Activated CD4-positive, CD25-positive, alpha-beta regulatory T cell treated with anti-CD3 and anti-CD28 coated beads, Interleukin-2, amount 50 U/mL, for 24 hours (primary cell): ENCODE measurements around the gene USP1.

Experiments used
- ATAC-seq, 2 donors: fragments of 150-1000 bp; cut with Tn5 transposase; one replicate each; pipeline ENCODE4 v1.10.0; 2021; ENCODE audit warnings: mild to moderate bottlenecking in 1 of 2, moderate library complexity in 1 of 2

Gene USP1

DNA sequence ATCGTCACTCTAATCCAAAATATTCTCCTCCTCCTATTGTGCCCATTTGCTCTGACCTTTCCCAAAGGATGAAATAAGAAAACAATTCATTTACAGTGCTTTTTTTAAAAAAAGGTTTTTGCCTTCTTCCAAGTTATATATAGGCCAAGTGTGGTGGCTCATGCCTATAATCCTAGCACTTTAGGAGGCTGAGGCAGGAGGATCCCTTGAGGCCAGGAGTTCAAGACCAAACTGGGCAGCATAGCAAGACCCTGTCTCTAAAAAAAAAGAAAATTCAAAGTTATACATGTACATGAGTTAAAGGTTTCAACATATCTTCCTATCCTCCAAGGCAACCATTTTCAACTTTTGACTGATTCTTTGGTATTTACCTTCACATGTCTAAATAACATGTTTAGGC, 10.1 kb upstream of the USP1 start:
- no peak for ATAC-seq

DNA sequence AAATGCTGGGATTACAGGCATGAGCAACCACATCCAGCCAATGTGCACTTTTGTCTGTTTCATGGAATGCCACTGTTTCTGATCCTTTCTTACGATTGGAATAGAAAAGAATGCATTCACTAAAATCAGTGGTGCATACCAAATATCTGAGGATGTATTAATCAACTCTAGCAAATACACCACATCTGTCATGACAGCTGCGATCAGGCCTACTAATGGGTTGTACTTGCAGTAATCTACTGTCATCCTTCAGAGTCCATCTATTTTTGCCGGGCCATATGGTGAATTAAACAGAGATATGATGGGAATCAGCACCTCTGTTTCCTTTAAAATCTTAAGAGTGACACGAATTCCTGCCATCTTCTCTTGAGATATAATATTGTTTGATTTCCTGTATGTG, 8.5 kb upstream of the USP1 start:
- ATAC-seq: no peak

DNA sequence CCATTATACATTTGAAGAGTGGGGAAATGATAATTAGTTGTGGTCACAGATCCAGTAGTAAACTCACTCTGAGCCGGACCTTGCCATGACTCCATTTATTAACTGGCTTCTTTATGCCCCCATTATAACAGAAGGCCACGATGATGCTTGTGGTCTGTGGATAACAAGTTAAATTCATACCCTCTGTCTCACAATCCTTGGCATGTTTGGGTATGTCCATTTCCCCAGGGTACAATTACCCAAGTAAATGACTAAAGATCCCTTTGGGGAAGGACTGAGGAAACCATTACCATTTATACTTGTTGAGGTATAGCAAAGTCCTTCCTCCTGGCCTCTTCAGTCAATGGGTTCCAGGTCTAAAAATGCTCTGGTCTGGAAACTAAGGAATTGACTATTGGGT, 7.3 kb upstream of the USP1 start:
- ATAC-seq: no peak

DNA sequence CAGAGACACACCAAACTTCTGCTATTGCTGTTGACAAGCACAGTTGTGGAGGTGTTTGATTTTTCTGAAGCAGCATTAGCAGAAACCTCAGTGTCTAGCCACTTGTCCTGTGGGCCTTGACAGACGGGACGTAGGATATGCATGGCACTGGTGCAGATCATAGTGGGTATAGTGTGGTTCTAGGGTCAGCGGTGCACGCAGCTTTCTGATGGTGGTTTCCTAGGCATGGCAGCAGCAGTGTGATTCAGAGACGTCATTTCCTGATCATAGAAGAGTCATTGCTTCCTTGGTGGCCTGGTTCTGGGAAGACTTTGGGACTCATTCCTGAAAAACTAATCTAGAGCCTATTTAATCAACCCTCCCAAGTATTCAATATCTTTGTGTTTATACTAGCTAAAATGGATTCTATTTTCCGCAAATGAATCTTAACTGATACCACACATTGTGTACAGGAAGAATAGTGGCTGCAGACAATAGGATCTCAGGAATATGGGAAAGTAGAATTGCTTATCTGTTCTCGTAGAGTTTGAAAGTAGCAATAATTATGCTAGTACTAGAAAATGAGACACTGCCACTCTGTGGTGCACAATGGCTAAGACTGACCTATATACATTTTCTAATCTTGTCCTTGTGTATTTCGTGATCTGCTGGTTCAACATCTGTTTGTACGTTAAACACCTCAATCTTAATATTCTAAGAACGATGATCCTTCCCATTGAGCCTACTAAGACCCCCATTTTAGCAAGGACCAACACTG, 2.8 kb upstream of the USP1 start:
- ATAC-seq: no peak

DNA sequence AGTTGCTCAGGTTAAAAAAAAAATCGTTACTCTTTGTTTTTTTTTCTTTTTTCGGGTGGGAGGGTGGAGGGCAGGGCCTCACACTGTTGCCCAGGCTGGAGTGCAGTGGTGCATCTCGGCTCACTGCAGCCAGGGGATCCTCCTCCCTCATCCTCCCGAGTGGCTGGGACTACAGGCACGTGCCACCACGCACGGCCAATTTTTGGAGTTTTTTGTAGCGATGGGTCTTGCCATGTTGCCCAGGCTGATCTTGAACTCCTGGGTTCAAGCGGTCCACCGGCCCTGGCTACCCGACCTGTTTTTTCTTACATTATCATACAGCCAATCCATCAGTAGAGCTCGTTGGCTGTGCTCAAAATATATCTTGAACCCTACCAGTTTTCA, 2.2 kb upstream of the USP1 start:
- no peak for ATAC-seq

DNA sequence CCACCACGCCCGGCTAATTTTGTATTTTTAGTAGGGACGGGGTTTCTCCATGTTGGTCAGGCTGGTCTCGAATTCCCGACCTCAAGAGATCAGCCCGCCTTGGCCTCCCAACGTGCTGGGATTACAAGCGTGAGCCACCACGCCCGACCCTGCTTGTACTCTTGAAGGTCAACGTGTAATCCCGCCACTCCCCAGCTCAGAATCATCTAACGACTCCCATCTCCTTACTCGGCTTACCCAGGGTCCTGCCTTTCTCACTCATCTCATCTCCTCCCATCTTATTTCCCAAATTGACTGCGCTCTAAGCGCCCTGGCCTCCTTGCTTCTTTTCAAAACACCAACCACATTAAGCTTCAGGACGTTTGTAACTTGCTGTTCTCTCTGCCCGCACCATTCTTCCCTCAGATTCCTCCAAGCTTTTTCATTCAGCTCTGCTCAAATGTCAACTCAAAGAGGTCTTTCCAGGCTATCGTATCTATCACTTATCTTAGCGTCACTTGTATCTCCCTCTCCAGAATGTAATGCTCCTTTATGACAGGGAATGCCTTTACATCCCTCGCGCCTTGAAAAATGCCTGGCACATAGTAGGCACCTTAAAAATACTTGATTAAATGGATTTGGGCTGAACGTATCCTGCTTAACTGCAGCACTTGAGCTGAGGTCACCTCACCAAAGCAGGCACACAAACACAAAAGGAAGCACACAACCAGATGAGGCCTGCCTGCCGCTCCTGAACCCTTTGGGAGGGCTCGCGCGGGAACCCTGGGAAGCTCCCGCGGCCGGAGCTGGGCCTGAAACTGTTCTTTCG, 1.4 kb upstream of the USP1 start:
- no peak for ATAC-seq

DNA sequence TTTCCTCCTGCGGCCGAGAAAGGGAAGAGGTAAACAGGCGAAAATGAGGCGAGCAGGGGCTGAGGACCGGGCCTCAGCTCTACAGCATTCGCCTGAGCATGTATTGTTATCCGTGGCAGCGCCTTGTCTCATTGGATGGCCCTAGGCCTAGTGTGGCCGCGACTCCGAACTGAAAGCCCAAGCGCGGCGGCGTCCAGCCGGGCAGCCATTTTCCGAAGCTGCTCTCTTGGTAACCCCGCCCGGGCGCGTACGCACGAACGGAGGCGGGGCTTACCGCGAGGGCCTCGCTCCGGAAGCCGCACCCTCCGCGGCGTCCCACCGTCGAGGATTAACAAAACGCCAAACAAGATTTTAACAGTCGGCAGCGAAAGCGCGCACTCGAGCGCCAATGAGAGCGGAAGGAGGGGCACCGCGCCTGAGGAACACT, 797 bp upstream of the USP1 start:
- ATAC-seq: no peak

DNA sequence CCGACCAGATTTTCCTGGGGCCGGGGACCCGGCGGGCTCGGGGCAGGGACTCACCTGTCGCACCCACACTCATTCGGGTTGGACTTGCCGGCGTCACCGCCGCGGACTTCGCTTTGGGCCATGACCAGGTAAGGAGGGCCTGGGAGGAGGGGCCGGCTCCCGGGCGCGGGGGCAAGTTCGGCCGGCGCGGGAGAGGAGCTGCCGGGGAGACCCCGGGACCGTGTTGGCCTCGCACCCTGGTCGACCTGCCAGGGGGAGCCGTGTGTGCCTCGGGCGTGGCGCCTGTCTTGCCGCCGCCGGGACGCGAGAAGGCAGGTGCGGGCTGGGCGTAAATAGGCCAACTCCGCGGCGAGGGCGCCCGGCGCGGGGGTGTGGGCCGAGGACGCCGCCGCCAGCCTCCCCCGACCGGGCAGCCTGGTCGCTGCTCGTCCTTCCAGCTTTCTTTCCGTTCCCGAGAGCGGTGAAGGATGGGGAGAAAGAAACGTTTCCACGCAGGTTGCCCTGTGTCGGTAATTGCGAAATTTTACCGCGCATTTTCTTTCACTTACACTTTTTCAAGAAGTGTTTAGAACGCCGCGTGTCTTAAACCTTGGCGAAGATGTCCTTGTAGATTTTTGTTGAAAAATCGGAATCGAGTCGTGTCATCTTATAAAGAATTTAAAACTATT, 558 bp downstream of the USP1 start:
- ATAC-seq: no peak

DNA sequence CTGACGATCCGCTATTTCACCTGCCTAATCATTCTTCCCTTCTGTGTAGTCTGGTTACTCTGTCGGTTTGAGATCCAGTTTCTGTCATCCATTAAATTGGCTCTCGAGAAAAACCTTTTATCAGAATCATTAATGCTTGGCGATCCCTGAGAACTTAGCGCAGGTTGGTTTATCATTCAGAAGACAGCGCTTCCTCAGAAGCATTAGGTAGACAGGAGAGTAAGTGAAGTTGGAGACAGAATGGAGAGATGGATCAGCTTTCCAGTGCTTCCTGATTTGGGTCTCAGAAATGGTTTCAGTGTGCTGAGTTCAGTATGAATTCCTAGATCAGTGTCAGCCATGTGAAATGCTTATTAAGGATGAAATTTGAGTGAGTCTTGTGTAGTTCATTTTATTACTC, 1.3 kb downstream of the USP1 start:
- ATAC-seq: no peak

DNA sequence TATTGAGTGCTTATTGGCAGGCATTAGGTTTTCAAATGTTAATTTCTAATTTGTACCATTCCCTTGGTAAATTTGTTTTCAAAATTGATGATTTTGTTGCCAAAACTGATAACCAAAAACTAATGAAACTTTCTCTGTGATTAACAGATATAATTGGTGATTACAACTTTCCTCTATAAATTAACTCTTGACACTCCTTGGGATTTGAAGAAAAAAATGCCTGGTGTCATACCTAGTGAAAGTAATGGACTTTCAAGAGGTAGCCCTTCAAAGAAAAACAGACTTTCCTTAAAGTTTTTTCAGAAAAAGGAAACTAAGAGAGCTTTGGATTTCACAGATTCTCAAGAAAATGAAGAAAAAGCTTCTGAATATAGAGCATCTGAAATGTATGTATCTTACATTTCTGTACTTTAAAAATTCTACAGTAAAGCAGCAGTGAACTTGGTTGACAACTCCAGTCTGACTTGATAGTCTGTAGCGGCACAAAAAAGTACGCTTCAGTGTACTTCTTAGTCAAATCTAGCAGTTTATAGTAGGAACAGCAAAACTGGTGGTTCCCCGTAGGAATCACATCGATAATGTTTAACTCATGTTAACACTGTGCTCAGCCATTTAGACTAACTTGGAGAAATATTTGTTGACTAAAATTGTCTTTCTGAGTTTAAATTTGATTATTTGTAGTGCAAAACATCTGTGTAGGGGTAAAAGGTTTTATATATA, 3.0 kb downstream of the USP1 start:
- no peak for ATAC-seq

DNA sequence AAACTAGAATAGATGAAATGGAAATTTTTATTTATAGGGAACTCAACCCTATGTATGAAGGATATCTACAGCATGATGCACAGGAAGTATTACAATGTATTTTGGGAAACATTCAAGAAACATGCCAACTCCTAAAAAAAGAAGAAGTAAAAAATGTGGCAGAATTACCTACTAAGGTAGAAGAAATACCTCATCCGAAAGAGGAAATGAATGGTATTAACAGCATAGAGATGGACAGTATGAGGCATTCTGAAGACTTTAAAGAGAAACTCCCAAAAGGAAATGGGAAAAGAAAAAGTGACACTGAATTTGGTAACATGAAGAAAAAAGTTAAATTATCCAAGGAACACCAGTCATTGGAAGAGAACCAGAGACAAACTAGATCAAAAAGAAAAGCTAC, 7.9 kb downstream of the USP1 start:
- no peak for ATAC-seq

DNA sequence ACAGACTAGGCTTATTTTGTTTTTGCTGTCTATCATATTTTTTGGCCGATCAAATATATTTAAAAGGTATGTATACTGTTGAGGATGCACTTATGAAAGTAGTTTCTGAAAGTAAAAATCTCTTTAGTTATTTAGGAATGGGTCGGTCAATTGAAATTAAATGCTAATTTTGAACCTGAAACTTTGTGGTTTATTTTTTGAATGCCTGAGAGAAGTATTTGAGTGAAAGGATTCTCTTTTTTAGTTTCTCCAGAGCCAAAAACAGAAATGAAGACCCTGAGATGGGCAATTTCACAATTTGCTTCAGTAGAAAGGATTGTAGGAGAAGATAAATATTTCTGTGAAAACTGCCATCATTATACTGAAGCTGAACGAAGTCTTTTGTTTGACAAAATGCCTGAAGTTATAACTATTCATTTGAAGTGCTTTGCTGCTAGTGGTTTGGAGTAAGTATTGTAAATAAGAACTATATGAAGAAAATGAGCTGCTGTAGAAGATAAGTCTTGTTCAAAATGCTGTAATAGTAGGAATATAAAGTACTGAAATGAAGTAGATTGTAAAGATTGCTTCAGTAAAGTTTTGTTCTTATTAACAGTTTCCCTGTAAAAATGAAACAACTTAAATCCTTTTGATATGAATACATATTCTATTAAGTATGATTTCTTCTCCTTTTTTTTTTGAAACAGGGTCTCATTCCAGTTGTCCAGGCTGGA, 11.5 kb downstream of the USP1 start:
- ATAC-seq: no peak

DNA sequence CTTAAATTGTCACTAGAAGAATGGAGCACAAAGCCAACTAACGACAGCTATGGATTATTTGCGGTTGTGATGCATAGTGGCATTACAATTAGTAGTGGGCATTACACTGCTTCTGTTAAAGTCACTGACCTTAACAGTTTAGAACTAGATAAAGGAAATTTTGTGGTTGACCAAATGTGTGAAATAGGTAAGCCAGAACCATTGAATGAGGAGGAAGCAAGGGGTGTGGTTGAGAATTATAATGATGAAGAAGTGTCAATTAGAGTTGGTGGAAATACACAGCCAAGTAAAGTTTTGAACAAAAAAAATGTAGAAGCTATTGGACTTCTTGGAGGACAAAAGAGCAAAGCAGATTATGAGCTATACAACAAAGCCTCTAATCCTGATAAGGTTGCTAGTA, 13.5 kb downstream of the USP1 start:
- no peak for ATAC-seq

DNA sequence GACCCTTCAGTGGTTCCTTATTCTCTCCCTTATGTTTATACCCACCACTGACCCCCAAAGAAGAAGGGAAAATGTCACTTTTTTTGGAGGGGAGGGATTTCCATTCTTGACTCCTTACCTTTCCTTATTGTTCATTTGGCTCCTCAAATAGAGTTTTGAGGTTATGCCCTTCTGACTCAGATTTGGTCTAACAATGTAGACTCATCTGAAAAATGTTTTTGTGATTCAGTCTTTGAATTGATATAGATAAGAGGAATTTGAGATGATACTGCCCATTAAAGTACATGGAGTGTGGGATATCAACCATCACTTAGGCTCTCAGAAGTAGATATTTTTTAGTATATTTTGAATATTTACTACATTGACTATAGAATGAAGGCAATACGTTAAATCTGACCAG, 16.1 kb downstream of the USP1 start:
- ATAC-seq: no peak

DNA sequence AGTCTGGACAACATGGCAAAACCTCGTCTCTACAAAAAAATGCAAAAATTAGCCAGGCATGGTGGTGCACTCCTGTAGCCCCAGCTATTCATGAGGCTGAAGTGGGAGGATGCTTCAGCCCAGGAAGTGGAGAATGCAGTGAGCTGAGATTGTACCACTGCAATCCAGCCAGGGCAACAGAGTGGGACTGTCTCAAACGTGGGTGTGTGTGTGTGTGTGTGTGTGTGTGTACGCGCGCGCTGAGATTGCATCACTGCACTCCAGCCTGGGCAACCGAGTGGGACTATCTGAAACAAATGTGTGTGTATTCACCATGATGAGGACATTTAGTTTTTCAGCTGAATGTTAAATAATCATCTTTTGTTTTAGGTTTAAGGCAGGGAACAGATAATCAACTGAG, 21.1 kb downstream of the USP1 start:
- ATAC-seq: no peak

DNA sequence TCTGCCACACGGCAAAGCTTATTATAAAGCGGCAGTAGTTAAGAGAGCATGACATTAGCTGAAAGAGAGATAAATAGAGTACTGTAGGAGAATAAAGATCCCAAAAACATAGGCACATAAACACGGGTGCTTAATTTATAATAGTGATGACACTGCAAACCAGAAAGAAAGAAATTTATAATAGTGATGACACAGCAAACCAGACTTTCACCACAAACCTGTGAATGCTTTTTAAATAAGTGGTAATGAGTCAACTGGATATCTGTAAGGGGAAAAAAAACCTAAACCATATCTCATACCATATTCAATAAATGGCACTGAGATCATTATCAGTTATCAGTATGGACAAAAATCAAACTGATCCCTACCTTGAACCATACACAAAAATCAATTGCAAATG, 25.5 kb downstream of the USP1 start:
- peak; percentile 41 to 43 for ATAC-seq

DNA sequence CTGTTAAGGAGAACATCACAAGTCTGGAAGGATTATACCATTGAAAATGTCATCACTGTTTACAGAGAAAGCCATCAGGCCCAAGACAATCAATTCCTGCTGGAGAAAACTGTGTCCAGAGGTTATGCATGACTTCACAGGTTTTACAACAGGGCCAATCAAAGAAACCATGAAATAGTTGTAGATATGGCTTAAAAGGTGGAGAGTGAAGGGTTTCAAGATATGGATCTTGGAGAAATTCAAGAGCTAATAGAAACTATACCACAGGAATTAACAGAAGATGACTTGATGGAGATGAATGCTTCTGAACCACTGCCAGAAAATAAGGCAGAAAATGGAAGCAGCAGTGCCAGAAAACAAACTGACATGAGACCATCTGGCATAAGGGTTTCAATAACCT, 30.2 kb downstream of the USP1 start:
- ATAC-seq: no peak

DNA sequence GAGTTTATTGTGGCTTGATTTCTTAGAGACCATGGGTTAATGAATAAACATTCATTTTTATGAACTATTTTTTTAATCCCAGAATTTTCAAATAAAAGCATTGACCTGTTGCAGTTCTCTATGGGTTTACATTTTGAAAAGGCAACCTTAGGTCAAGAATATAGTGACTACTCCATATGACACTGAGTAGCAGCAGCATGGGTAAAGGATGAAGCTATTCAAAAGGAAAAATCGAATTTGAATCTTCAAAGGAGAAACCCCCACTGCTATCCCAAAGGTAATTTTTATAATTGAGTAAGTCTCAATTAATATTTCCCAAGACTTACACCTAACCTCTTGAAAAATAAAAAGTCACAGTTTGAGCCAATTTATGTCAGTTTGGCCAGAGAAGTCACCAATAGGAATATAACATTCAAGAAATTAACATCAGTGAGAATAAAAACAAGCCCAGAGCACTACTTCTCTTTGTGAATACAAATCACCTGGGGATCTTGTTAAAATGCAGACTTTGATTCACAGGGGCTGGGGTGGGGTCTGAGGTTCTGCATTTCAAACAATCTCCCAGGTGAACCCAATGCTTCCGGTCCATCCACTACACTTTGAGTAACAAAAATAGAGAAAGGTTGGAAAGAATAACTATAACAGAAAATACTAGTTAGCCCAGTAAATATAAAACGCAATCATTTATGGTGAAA, 39.8 kb downstream of the USP1 start:
- no peak for ATAC-seq

DNA sequence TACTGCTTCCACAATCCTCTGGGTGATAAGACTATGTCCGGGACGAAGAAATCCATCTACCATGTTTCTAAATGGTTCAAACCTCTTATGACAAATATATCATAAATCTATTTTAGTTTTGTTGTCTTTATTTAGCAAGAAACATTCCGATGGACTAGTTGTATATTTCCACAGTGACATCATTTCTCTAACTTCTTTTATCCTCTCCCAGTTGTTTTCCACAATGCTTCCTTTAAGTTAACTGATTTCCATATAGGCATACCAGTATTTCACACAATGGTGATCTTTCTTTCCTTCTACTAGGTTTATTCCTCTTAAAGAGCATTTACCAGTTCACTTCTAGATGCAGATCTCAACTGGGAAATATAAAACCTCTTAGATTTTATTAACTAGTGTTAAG, 44.8 kb downstream of the USP1 start:
- no peak for ATAC-seq

DNA sequence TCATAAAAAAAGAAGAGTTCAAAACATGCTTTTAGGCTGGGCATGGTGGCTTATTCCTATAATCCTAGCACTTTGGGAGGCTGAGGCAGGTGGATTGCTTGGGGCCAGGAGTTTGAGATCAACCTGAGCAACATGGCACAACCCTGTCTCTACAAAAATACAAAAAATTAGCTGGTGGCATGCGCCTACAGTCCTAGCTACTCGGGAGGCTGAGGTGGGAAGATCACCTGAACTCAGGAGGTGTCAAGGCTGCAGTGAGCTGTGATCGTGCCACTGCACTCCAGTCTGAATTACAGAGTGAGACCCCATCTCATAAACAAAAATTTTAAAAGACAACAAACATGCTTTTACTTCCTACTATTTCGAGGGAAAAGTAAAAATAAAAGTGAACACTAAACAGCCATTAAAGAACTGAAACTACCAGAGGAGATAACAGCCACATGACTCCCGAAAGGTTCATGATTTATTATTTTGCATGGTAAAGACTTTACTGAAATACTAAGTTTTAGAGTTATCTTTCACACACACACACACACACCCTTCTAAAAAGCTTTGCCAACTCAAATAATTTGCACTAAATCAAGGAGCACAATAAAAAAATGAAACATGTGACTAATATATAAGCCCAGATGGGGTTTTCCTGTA, 48.1 kb downstream of the USP1 start:
- ATAC-seq: no peak

DNA sequence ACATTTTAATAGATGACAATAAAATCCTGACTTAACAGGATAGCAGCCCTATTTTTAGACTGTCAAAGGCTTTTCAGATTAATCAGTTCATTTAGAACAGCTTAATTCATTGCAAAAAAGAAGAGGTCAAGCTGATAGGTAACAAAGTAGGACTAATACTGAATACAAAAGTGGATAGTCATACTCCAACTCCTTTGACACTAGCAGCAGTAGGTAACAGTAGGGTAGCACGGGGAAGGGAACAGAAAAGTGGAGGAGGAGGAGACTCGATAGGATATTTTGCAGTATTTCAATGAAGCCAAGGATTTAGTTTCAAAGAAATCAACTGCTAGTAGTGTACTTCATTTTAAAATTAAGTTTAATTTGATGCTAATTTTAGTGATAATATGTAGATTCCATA, 51.1 kb downstream of the USP1 start:
- no peak for ATAC-seq
